Spleen (tissue), 11 donors: ENCODE results near the gene PLB1. TPM values are rescaled to one million over a fixed set of nuclear protein-coding genes. Genes with fewer than 3 reads are reported as not detected.

Experiments
- DNase-seq: peaks from one replicate; pipeline ENCODE4 v3.0.0-alpha.2; 2020
- H3K27ac ChIP-seq, 8 donors: fragments of 200-600 bp; sonication (generic) in 7 of 8; 1 replicate in 4 of 8; 2 replicates in 4 of 8; pipeline versions ENCODE4 v1.5.0 to v1.8.0; 2016 to 2021; ENCODE audit warnings: inconsistent platforms in 4 of 8, mild to moderate bottlenecking in 4 of 8, moderate library complexity in 1 of 8
- H3K27me3 ChIP-seq, 7 donors: fragments of 200-600 bp; sonication (generic) in 6 of 7; replicated peaks in 1 of 7; 1 replicate in 4 of 7; 2 replicates in 3 of 7; pipeline versions ENCODE4 v1.5.0 to v1.8.0; 2016 to 2021; ENCODE audit warnings: inconsistent platforms in 3 of 7, mild to moderate bottlenecking in 1 of 7
- H3K36me3 ChIP-seq, 6 donors: fragments of 200-600 bp; sonication (generic) in 5 of 6; 1 replicate in 4 of 6; 2 replicates in 2 of 6; pipeline versions ENCODE4 v1.5.0 to v1.8.0; 2016 to 2021; ENCODE audit warnings: inconsistent platforms in 2 of 6
- H3K4me1 ChIP-seq, 6 donors: fragments of 200-600 bp; sonication (generic) in 5 of 6; 1 replicate in 3 of 6; 2 replicates in 3 of 6; pipeline versions ENCODE4 v1.5.0 to v1.8.0; 2016 to 2021; ENCODE audit warnings: inconsistent platforms in 3 of 6
- H3K4me3 ChIP-seq, 8 donors: fragments of 200-600 bp; sonication (generic) in 7 of 8; 1 replicate in 4 of 8; 2 replicates in 4 of 8; pipeline versions ENCODE4 v1.5.0 to v1.8.0; 2016 to 2021; ENCODE audit warnings: inconsistent platforms in 4 of 8, mild to moderate bottlenecking in 4 of 8, moderate library complexity in 2 of 8
- H3K9me3 ChIP-seq, 8 donors: fragments of 200-600 bp; sonication (generic) in 7 of 8; 1 replicate in 4 of 8; 2 replicates in 4 of 8; pipeline versions ENCODE4 v1.5.0 to v1.8.0; 2016 to 2021; ENCODE audit warnings: inconsistent platforms in 4 of 8
- CTCF ChIP-seq, 11 experiments: fragments of 200-600 bp in 7 of 11; fragments of 450-650 bp in 4 of 11; sonication (generic) in 4 of 11; IDR thresholded peaks in 8 of 11; conservative IDR thresholded peaks in 3 of 11; 1 replicate in 7 of 11; 2 replicates in 4 of 11; pipeline versions ENCODE4 v1.4.0 to v1.8.0; 2016 to 2021; ENCODE audit warnings: antibody characterized with exemption in 11 of 11, inconsistent platforms in 4 of 11, mild to moderate bottlenecking in 1 of 11
- POLR2A ChIP-seq, 3 donors: fragments of 450-650 bp; IDR thresholded peaks; one replicate each; pipeline ENCODE4 v1.5.1; 2017; ENCODE audit warnings: antibody characterized with exemption in 3 of 3, mild to moderate bottlenecking in 1 of 3
- POLR2AphosphoS5 ChIP-seq, 3 donors: sonication (generic); formaldehyde crosslinking; IDR thresholded peaks; one replicate each; pipeline ENCODE4 v1.5.1; 2017; ENCODE audit warnings: antibody characterized with exemption in 3 of 3
- WGBS, 5 donors: extraction: QIAGEN DNeasy Blood & Tissue Kit in 3 of 5; methylation state at CpG; one replicate each; pipeline versions ENCODE4 v1.1.5 to v1.1.7; 2013 to 2018; 5-methylcytosine and 5-hydroxymethylcytosine counted together
- intact Hi-C: fragments of 100-400 bp; cut with DNase I; formaldehyde crosslinking; loops from one replicate; pipeline ENCODE4 v1.15.0; 2023; ENCODE audit warnings: low total_unique reads
- polyA plus RNA-seq, 3 donors: library from polyadenylated mRNA; stranded (reverse); fragments of 200-250 nt; gene quantifications; one replicate each; pipeline ENCODE4 v1.2.1, GENCODE V29; 2013
- total RNA-seq, 7 donors: library from RNA; depleted of rRNA in 3 of 7; stranded (reverse); fragments of >200 nt in 3 of 7; fragmentation: NEBNext Ultra II Directional in 4 of 7; extraction: Animal tissue kit (Norgen Biotek cat#: 25700) in 4 of 7; gene quantifications; one replicate each; pipeline versions ENCODE4 v1.1.0 to v1.2.1, GENCODE V29; 2016 to 2021
- donor health status: healthy with polysubstance abuse.
- donor health status: DM: no; HTN: no; CAD: no; lungs with moderate emphysema.
- donor health status: DM: no; HTN: no; CAD: no.
- donor health status: Bipolar disorder and iron deficiency.
- donor health status: healthy.
- donor health status: DM: no; HTN: no; CAD: no.
- donor health status: DM: yes; HTN: yes; CAD: no.

The PLB1 gene
- total and polyA plus RNA-seq, 10 donors = 3.8 to 45.7 (median 13.9) TPM

DNA sequence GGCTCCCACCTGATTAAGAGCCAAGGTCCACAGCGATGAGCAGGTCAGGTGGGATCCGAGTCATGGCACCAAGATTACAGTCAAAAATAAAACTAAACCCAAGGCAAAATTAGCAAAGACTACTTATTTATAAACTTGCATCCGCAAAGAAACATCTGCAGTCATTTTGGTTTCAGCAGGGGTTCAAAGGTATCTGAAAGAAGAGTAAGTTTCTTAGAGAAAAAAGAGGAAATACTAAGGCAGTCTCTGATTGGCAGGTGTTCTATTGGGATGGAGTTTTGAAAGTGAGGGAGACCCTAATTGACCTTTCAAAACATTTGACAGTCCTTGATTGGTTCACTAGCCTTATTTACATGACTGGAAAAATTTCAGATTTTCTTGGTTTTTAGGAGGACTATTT lies 11.0 kb upstream of the PLB1 start:
- TF ChIP-seq POLR2AphosphoS5 (IDR thresholded peaks at IDR 0.05) (no peak), CTCF (IDR thresholded peaks at IDR 0.05 in 8 of 11, conservative IDR thresholded peaks at IDR 0.05 in 3 of 11) (no peak), POLR2A (IDR thresholded peaks at IDR 0.05) (no peak)
- no peak for DNase-seq
- Histone ChIP-seq H3K4me1 (no peaks in the 10 kb centered on the region), H3K36me3 (no peaks in the 10 kb centered on the region), H3K9me3 (no peaks in the 10 kb centered on the region), H3K4me3 (no peak overlapping the region), H3K27ac (no peak overlapping the region), H3K27me3 (peaks cover 0 to 4% (median 0%) of the 10 kb centered on the region in 7 donors)
- 77 to 87% (median 85%) methylated on average over 3 of the region's 3 CpGs for WGBS, 5 donors
- intact Hi-C loops = no loop called here

DNA sequence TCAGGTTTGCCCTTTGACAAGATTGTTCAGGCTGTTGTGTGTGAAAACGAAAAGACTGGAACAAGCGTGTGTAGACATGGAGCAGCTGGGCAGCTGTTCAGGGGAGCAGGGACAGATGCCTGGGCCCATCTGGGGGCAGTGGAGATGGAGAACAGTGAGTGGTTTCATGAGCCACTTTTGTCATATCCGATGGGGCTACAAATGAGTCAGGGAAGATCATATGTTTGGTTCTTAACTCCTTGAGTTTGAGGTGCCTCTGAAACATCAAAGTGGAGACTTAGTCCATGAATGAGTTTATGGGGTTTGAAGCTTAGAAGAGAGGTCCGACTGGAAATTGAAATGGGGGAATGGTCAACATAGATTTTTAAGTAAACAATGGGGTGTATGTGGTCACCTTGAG lies 9.3 kb upstream of the PLB1 start:
- DNase-seq = no peak
- H3K4me3 ChIP-seq = no peak overlapping the region
- peaks cover 0 to 4% (median 0%) of the 10 kb centered on the region in 7 donors for H3K27me3 ChIP-seq
- WGBS, 5 donors = 82 to 90% (median 87%) methylated on average over 4 of the region's 4 CpGs
- TF ChIP-seq POLR2AphosphoS5 (IDR thresholded peaks at IDR 0.05) (no peak), CTCF (IDR thresholded peaks at IDR 0.05 in 8 of 11, conservative IDR thresholded peaks at IDR 0.05 in 3 of 11) (no peak), POLR2A (IDR thresholded peaks at IDR 0.05) (no peak)
- intact Hi-C loops = no loop called here
- no peaks in the 10 kb centered on the region for H3K9me3 ChIP-seq
- no peaks in the 10 kb centered on the region for H3K4me1 ChIP-seq
- H3K36me3 ChIP-seq = no peaks in the 10 kb centered on the region
- no peak overlapping the region for H3K27ac ChIP-seq

DNA sequence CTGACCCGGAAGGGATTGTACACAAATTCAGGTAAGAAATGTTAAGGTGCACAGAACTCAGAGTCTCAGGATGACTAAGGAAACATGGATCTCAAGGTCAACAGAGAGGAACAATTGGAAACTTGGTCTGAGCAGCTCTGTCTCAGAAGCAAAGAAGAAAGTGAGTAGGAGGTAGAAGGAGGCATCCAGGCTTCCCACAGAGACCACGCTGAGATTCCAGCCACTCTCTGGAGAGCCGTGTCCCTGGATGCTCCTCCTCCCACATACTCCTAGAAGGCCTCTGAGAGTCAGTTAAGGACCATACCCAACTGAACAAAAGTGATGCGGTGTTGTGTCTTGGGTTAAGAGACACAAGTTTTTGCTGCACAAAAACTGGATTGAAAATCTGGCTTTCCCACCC lies 8.6 kb upstream of the PLB1 start:
- Histone ChIP-seq H3K4me3 (no peak overlapping the region), H3K9me3 (no peaks in the 10 kb centered on the region), H3K27me3 (peaks cover 0 to 4% (median 0%) of the 10 kb centered on the region in 7 donors), H3K36me3 (no peaks in the 10 kb centered on the region), H3K27ac (no peak overlapping the region), H3K4me1 (no peaks in the 10 kb centered on the region)
- DNase-seq = no peak
- WGBS, 5 donors = 80 to 90% (median 88%) methylated on average over 4 of the region's 4 CpGs
- TF ChIP-seq CTCF (IDR thresholded peaks at IDR 0.05 in 8 of 11, conservative IDR thresholded peaks at IDR 0.05 in 3 of 11) = no peak
- no peak for TF ChIP-seq POLR2AphosphoS5 (IDR thresholded peaks at IDR 0.05)
- TF ChIP-seq POLR2A (IDR thresholded peaks at IDR 0.05) = no peak
- intact Hi-C loops = no loop called here

DNA sequence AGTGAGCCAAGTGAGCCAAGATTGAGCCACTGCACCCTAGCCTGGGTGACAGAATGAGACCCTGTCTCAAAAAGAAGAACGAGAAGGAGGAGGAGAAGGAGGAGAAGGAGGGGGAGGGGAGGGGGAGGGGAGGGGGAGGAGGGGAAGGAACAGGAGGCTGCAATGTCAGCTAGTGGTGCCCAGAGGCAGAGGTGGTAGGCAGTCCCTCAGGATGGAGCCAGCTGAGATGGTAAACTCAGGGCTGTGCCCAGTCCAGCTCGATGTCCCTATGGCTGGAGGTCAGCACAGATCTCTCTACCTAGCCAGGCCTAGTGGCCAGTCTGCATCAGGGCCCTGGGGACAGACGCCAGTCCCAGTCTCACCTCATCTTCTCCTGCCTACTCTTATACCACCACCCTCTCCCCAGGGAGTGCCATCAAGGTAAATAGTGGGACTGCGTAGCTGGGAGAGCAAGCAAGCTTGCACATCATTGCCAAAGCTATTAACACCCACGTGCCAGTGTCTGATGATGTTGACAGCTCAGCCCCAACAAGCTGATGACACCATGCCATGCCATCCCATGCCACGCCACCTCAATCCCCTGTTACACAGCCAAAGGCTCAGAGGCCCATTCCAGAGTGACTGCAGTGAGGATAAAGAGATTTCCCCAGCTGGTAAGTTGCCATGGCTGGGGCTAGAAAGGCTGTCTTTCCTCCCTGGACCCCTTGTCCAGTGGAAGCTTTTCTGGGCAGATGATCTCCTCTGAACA lies 7.6 kb upstream of the PLB1 start:
- Histone ChIP-seq H3K27me3 (peaks cover 0 to 4% (median 0%) of the 10 kb centered on the region in 7 donors), H3K27ac (no peak overlapping the region), H3K36me3 (no peaks in the 10 kb centered on the region), H3K4me3 (no peak overlapping the region), H3K9me3 (no peaks in the 10 kb centered on the region), H3K4me1 (no peaks in the 10 kb centered on the region)
- intact Hi-C loops = no loop called here
- WGBS, 5 donors = 74 to 90% (median 85%) methylated on average over 5 to 6 of the region's 6 CpGs
- DNase-seq = no peak
- TF ChIP-seq POLR2AphosphoS5 (IDR thresholded peaks at IDR 0.05) = no peak
- TF ChIP-seq CTCF (IDR thresholded peaks at IDR 0.05 in 8 of 11, conservative IDR thresholded peaks at IDR 0.05 in 3 of 11) = no peak
- no peak for TF ChIP-seq POLR2A (IDR thresholded peaks at IDR 0.05)
